Fibroblast of mammary gland (primary cell): ENCODE data around the gene ISLR2.

ENCODE experiments used
- DNase-seq: peaks from one replicate; pipeline ENCODE4 v3.0.0-alpha.2; 2010; ENCODE audit warnings: low read depth
- H3K4me3 ChIP-seq: 2 replicates; pipeline ENCODE4 v1.5.1; 2011; ENCODE audit warnings: low read depth, mild to moderate bottlenecking, low read length, moderate library complexity; ENCODE audit not compliant: control insufficient read depth
- CTCF ChIP-seq: conservative IDR thresholded peaks from 2 replicates; pipeline ENCODE4 v1.5.1; 2011; ENCODE audit warnings: low read depth, low read length, inconsistent platforms; ENCODE audit not compliant: control insufficient read depth, insufficient read depth

Gene ISLR2

GRCh38 chr15:74135041-74135565 lies 4.7 kb downstream of the ISLR2 start:
- no peak for DNase-seq
- no peak for TF ChIP-seq CTCF
- H3K4me3 ChIP-seq, result no peak overlapping the region

GRCh38 chr15:74136540-74136813 lies 6.1 kb downstream of the ISLR2 start:
- H3K4me3 ChIP-seq, result peak overlapping the region; percentile 34
- no peak for DNase-seq
- TF ChIP-seq CTCF, result no peak

GRCh38 chr15:74136814-74137536 lies 6.6 kb downstream of the ISLR2 start:
- H3K4me3 ChIP-seq, result no peak overlapping the region
- TF ChIP-seq CTCF, result no peak
- no peak for DNase-seq

- no peak overlapping the region for H3K4me3 ChIP-seq
- TF ChIP-seq CTCF, result no peak
Observed at GRCh38 chr15:74137537-74137894, 7.1 kb downstream of the ISLR2 start.

GRCh38 chr15:74138642-74139041 lies 8.3 kb downstream of the ISLR2 start:
- TF ChIP-seq CTCF, result no peak
- no peak overlapping the region for H3K4me3 ChIP-seq
- DNase-seq, result no peak

More at GRCh38 chr15:74137537-74137894, 7.1 kb downstream of the ISLR2 start:
- DNase-seq, result no peak

GRCh38 chr15:74141591-74141990 lies 11.2 kb downstream of the ISLR2 start:
- TF ChIP-seq CTCF, result no peak
- H3K4me3 ChIP-seq, result no peak overlapping the region

More at GRCh38 chr15:74141591-74141990, 11.2 kb downstream of the ISLR2 start:
- no peak for DNase-seq
